Measurements from ENCODE around the gene COL4A1. TPM values are rescaled to one million over a fixed set of nuclear protein-coding genes. Genes with fewer than 3 reads are reported as not detected.

Gene COL4A1
- polyA plus RNA-seq, 2 of the 4 experiments (the other 2 are of a cell fraction): 23.8 to 71.3 TPM

- CTCF ChIA-PET: no interaction called here
- ATAC-seq (no peak), DNase-seq (ENCODE audit: low read depth in 1 of 2, low spot score in 1 of 2) (no peak), FAIRE-seq (no peak)
- no peak for TF ChIP-seq BHLHE40 (IDR thresholded peaks at IDR 0.05; ENCODE audit: low read depth, low read length)
- no peak for TF ChIP-seq JUN (IDR thresholded peaks at IDR 0.05)
- TF ChIP-seq CEBPB (IDR thresholded peaks at IDR 0.05): no peak
- no peak for TF ChIP-seq HOXB5 (CRISPR knock-in tag; IDR thresholded peaks at IDR 0.05)
- no peak for TF ChIP-seq HEYL (CRISPR knock-in tag; IDR thresholded peaks at IDR 0.05)
- no peak for TF ChIP-seq SREBF2 (IDR thresholded peaks at IDR 0.05)
- no peak for TF ChIP-seq RFX5 (IDR thresholded peaks at IDR 0.05)
- no peak for TF ChIP-seq ZNF302 (CRISPR knock-in tag; IDR thresholded peaks at IDR 0.05)
- H3K27ac ChIP-seq: no peak overlapping the region
- H3K4me2 ChIP-seq: no peak overlapping the region
- no peaks in the 10 kb centered on the region for H3K4me1 ChIP-seq
- no peaks in the 10 kb centered on the region for H3K9me3 ChIP-seq
- WGBS (ENCODE audit: missing lambda C conversion rate): 79% methylated on average over 8 of the region's 10 CpGs
- no peak overlapping the region for H3K4me3 ChIP-seq
- POLR2A ChIA-PET: no interaction called here
Measured at GRCh38 chr13:110186231-110186855, 120.6 kb downstream of the COL4A1 start.

- no peak for DNase-seq (ENCODE audit: low read depth in 1 of 2, low spot score in 1 of 2)
- no peaks in the 10 kb centered on the region for H3K4me1 ChIP-seq
- H3K4me3 ChIP-seq: no peak overlapping the region
- no peaks in the 10 kb centered on the region for H3K9me3 ChIP-seq
- no peak for TF ChIP-seq NR3C1 (IDR thresholded peaks at IDR 0.05)
- no peak for TF ChIP-seq ELK1 (IDR thresholded peaks at IDR 0.05; ENCODE audit: low read depth, low read length)
- TF ChIP-seq RFX5 (IDR thresholded peaks at IDR 0.05): no peak
- TF ChIP-seq ZFP36 (IDR thresholded peaks at IDR 0.05; ENCODE audit: borderline replicate concordance, partially characterized antibody): no peak
- TF ChIP-seq MYC (IDR thresholded peaks at IDR 0.05; ENCODE audit: borderline replicate concordance, low read length): no peak
- no peak for TF ChIP-seq HES2 (IDR thresholded peaks at IDR 0.05)
- TF ChIP-seq, protein P1, sequence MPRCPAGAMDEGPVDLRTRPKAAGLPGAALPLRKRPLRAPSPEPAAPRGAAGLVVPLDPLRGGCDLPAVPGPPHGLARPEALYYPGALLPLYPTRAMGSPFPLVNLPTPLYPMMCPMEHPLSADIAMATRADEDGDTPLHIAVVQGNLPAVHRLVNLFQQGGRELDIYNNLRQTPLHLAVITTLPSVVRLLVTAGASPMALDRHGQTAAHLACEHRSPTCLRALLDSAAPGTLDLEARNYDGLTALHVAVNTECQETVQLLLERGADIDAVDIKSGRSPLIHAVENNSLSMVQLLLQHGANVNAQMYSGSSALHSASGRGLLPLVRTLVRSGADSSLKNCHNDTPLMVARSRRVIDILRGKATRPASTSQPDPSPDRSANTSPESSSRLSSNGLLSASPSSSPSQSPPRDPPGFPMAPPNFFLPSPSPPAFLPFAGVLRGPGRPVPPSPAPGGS (IDR thresholded peaks at IDR 0.05): no peak
- TF ChIP-seq E2F6 (IDR thresholded peaks at IDR 0.05; ENCODE audit: borderline replicate concordance, low read depth): no peak
- no peak for TF ChIP-seq CHD4 (IDR thresholded peaks at IDR 0.05; ENCODE audit: borderline replicate concordance)
- no peak for TF ChIP-seq MAFK (IDR thresholded peaks at IDR 0.05; ENCODE audit: partially characterized antibody)
- TF ChIP-seq CBX8 (IDR thresholded peaks at IDR 0.05): no peak
- no peak for TF ChIP-seq ZC3H11A (IDR thresholded peaks at IDR 0.05)
- TF ChIP-seq CHD2 (IDR thresholded peaks at IDR 0.05; ENCODE audit: low read length, partially characterized antibody): no peak
- no peak for TF ChIP-seq SREBF2 (IDR thresholded peaks at IDR 0.05)
- TF ChIP-seq MAZ (IDR thresholded peaks at IDR 0.05; ENCODE audit: borderline replicate concordance, low read depth, low read length): no peak
- TF ChIP-seq HMGXB4 (CRISPR knock-in tag; IDR thresholded peaks at IDR 0.05; ENCODE audit: borderline replicate concordance): no peak
- TF ChIP-seq FOSB (CRISPR knock-in tag; IDR thresholded peaks at IDR 0.05): no peak
- no peak for TF ChIP-seq POLR2AphosphoS2 (conservative IDR thresholded peaks at IDR 0.05; ENCODE audit: low read length)
- no peak for TF ChIP-seq EP300 (IDR thresholded peaks at IDR 0.05)
- no peak for TF ChIP-seq RCOR1 (IDR thresholded peaks at IDR 0.05; ENCODE audit: low read depth, low read length)
- FAIRE-seq: no peak
- no peak for ATAC-seq
- WGBS (ENCODE audit: missing lambda C conversion rate): 79% methylated on average over 16 of the region's 16 CpGs
- H3K27ac ChIP-seq: no peak overlapping the region
- no peak overlapping the region for H3K4me2 ChIP-seq
- ChIA-PET CTCF (no interaction called here), POLR2A (no interaction called here)
Measured at GRCh38 chr13:110185696-110186095, 121.3 kb downstream of the COL4A1 start.

Data from A549 (cell line).